Psoas muscle (tissue), 8 donors: Measurements from ENCODE around the gene HS3ST6. TPM values are rescaled to one million over a fixed set of nuclear protein-coding genes. Genes with fewer than 3 reads are reported as not detected.

Experiments
- ATAC-seq, 4 donors: fragments of 200-7000 bp; cut with Tn5 transposase; one replicate each; pipeline ENCODE4 v1.9.1; 2020; ENCODE audit warnings: moderate library complexity in 3 of 4, mild to moderate bottlenecking in 2 of 4
- DNase-seq, 2 donors: peaks; one replicate each; pipeline ENCODE4 v3.0.0-alpha.2; 2020
- H3K27ac ChIP-seq: fragments of 200-600 bp; one replicate; pipeline ENCODE4 v1.8.0; 2022
- H3K27me3 ChIP-seq, 3 donors: fragments of 200-600 bp in 1 of 3; one replicate each; pipeline versions ENCODE4 v1.6.1 to v1.8.0; 2013 to 2022; ENCODE audit warnings: low read length in 2 of 3, mild to moderate bottlenecking in 2 of 3, moderate library complexity in 1 of 3; ENCODE audit not compliant: insufficient read depth in 3 of 3
- H3K36me3 ChIP-seq, 2 donors: fragments of 200-600 bp in 1 of 2; one replicate each; pipeline versions ENCODE4 v1.6.1 to v1.8.0; 2013 to 2022; ENCODE audit warnings: low read depth in 1 of 2, mild to moderate bottlenecking in 1 of 2, moderate library complexity in 1 of 2; ENCODE audit not compliant: insufficient read depth in 1 of 2
- H3K4me1 ChIP-seq: fragments of 200-600 bp; one replicate; pipeline ENCODE4 v1.8.0; 2022
- H3K4me3 ChIP-seq: fragments of 200-600 bp; one replicate; pipeline ENCODE4 v1.8.0; 2022; ENCODE audit warnings: mild to moderate bottlenecking
- H3K9me3 ChIP-seq: fragments of 200-600 bp; one replicate; pipeline ENCODE4 v1.8.0; 2022
- CTCF ChIP-seq: fragments of 200-600 bp; IDR thresholded peaks from one replicate; pipeline ENCODE4 v1.8.0; 2022; ENCODE audit warnings: antibody characterized with exemption
- WGBS, 3 donors: extraction: QIAGEN DNeasy Blood & Tissue Kit; methylation state at CpG; one replicate each; pipeline versions ENCODE4 v1.1.6 to v1.1.7; 2013; 5-methylcytosine and 5-hydroxymethylcytosine counted together
- intact Hi-C, 2 donors: fragments of 100-400 bp; cut with DNase I; formaldehyde crosslinking; loops; one replicate each; pipeline versions ENCODE4 v1.11.0 to v1.14.2; 2022
- polyA plus RNA-seq, 3 donors: library from polyadenylated mRNA; stranded (reverse); fragments of 200-250 nt; gene quantifications; one replicate each; pipeline ENCODE4 v1.2.3, GENCODE V29; 2013
- total RNA-seq, 4 donors: library from RNA; stranded (reverse); fragmentation: NEBNext Ultra II Directional in 2 of 4; extraction: Animal tissue kit (Norgen Biotek cat#: 25700) in 2 of 4; gene quantifications; one replicate each; pipeline versions ENCODE4 v1.2.1 to v1.2.4, GENCODE V29; 2021 to 2023
- donor health status: healthy with polysubstance abuse.
- donor health status: DM: no; HTN: no; CAD: no; lungs with moderate emphysema.
- donor health status: Bipolar disorder and iron deficiency.
- donor health status: healthy.
- donor health status: DM: yes; HTN: yes; CAD: no.
- donor health status: DM: no; HTN: no; CAD: no.
- donor health status: DM: no; HTN: no; CAD: no.
- donor health status: DM: yes; HTN: yes; CAD: no.

The HS3ST6 gene
- total and polyA plus RNA-seq, 7 donors, result not detected

GRCh38 chr16:1929578-1930337 lies 11.5 kb upstream of the HS3ST6 start:
- Histone ChIP-seq H3K27me3 (peaks cover 0 to 4% (median 0%) of the 10 kb centered on the region in 3 donors), H3K36me3 (no peaks in the 10 kb centered on the region), H3K27ac (peak overlapping the region; percentile 67), H3K4me3 (peak overlapping the region; percentile 71), H3K9me3 (no peaks in the 10 kb centered on the region), H3K4me1 (peaks cover 3% of the 10 kb centered on the region)
- DNase-seq, result peak; percentile 92 to 95
- WGBS, 3 donors, result 15 to 31% (median 17%) methylated on average over 31 to 70 of the region's 70 CpGs
- TF ChIP-seq CTCF, result peak; percentile 99
- intact Hi-C loops, result loop anchor here (1.0 to 10.0 kb wide), 3 partner anchors 66 to 315 kb away; partner anchors contain the start of genes CRAMP1 (in 1 of the 2) and IFT140 (in 1 of the 2)
- peak; percentile 94 to 98 (median 96) for ATAC-seq

DNA sequence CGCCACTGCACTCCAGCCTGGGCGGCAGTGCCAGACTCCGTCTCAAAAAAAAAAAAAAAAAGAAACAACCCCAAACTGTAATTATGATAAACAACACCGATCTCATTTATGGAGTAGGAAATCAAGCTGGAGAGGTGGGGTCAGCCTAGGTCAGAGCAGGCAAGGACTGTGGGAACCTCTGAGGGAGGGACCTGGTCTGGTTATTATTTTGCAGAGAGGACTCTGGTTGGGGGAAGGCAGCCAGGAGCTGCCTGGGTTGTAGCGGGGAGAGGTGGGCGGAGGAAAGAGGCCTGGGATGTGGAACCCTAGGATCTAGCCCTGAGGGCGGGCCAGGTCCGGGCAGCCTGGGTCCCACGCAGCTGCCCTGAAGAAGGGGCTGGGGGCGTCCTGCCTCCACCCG lies 10.9 kb upstream of the HS3ST6 start:
- 11 to 23% (median 16%) methylated on average over 6 to 11 of the region's 11 CpGs for WGBS, 3 donors
- peaks cover 0 to 11% (median 0%) of the 10 kb centered on the region in 3 donors for H3K27me3 ChIP-seq
- peaks cover 3% of the 10 kb centered on the region for H3K4me1 ChIP-seq
- no peaks in the 10 kb centered on the region for H3K9me3 ChIP-seq
- DNase-seq, result no peak
- ATAC-seq, result peak; percentile 9 to 37 (median 18)
- H3K36me3 ChIP-seq, result no peaks in the 10 kb centered on the region
- no peak for TF ChIP-seq CTCF
- H3K27ac ChIP-seq, result peak overlapping the region; percentile 67
- intact Hi-C loops, result loop anchor here in 1 of 2 donors (1.0 kb wide), 1 partner anchor 66 kb away; no protein-coding TSS in a partner anchor
- peak overlapping the region; percentile 71 for H3K4me3 ChIP-seq

DNA sequence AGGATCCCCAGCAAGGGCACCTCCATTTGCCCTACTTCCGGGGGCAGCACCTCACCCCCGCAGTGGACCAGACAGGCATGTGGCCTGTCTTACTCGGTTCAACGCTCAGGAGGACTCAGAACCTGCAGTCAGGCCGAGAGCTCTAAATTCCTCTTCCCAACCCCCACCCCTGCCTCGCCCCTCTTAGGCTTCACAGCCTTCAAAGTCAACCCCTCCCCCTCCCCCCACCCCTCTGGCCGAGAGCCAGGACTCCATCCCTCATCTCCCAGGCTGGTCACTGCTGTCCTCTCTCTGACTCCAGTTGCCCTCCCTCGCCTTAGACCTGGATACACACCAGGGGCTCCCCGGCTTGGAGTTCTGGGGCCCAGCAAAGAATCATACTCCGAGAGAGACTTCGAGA lies 8.1 kb upstream of the HS3ST6 start:
- intact Hi-C loops, result no loop called here
- H3K36me3 ChIP-seq, result no peaks in the 10 kb centered on the region
- no peak for DNase-seq
- TF ChIP-seq CTCF, result no peak
- H3K27ac ChIP-seq, result no peak overlapping the region
- ATAC-seq, result no peak
- peaks cover 3% of the 10 kb centered on the region for H3K4me1 ChIP-seq
- no peak overlapping the region for H3K4me3 ChIP-seq
- no peaks in the 10 kb centered on the region for H3K9me3 ChIP-seq
- peaks cover 0 to 39% (median 7%) of the 10 kb centered on the region in 3 donors for H3K27me3 ChIP-seq
- 56 to 63% (median 58%) methylated on average over 10 to 11 of the region's 11 CpGs for WGBS, 3 donors

- ATAC-seq, result no peak
- Histone ChIP-seq H3K27me3 (peaks cover 0 to 57% (median 11%) of the 10 kb centered on the region in 3 donors), H3K27ac (no peak overlapping the region), H3K4me1 (no peaks in the 10 kb centered on the region), H3K4me3 (no peak overlapping the region), H3K9me3 (no peaks in the 10 kb centered on the region), H3K36me3 (no peaks in the 10 kb centered on the region)
- intact Hi-C loops, result no loop called here
- 51 to 59% (median 59%) methylated on average over 5 of the region's 5 CpGs for WGBS, 3 donors
- no peak for DNase-seq
- no peak for TF ChIP-seq CTCF
These were observed 5.9 kb upstream of the HS3ST6 start for GRCh38 chr16:1924095-1924494.
